VCaP (cell line): Measurements from ENCODE around the gene SLC44A5.

Experiments used
- H3K27ac ChIP-seq: fragments of 450-650 bp; 2 replicates; pipeline ENCODE4 v1.5.1; 2017
- CTCF ChIP-seq: fragments of 450-650 bp; conservative IDR thresholded peaks from 2 replicates; pipeline ENCODE4 v1.5.1; 2017; ENCODE audit warnings: mild to moderate bottlenecking, moderate library complexity

Gene SLC44A5

GRCh38 chr1:75438355-75438754 lies 172.6 kb downstream of the SLC44A5 start:
- no peak overlapping the region for H3K27ac ChIP-seq
- TF ChIP-seq CTCF = no peak

- H3K27ac ChIP-seq = no peak overlapping the region
- TF ChIP-seq CTCF = no peak
These were observed 179.1 kb downstream of the SLC44A5 start for GRCh38 chr1:75431843-75432242.

- no peak for TF ChIP-seq CTCF
- no peak overlapping the region for H3K27ac ChIP-seq
These were observed 180.4 kb downstream of the SLC44A5 start for GRCh38 chr1:75430526-75430925.

GRCh38 chr1:75426688-75427087 lies 184.2 kb downstream of the SLC44A5 start:
- H3K27ac ChIP-seq = no peak overlapping the region
- no peak for TF ChIP-seq CTCF

GRCh38 chr1:75425001-75425650 lies 185.8 kb downstream of the SLC44A5 start:
- no peak overlapping the region; the same call in 1 of the 2 replicates for H3K27ac ChIP-seq

GRCh38 chr1:75423616-75424015 lies 187.3 kb downstream of the SLC44A5 start:
- peak overlapping the region; percentile 65 for H3K27ac ChIP-seq
- TF ChIP-seq CTCF = peak; percentile 61

More at GRCh38 chr1:75425001-75425650, 185.8 kb downstream of the SLC44A5 start:
- no peak for TF ChIP-seq CTCF

GRCh38 chr1:75423136-75423535 lies 187.8 kb downstream of the SLC44A5 start:
- TF ChIP-seq CTCF = no peak
- peak overlapping the region; percentile 65 for H3K27ac ChIP-seq
